Measurements from ENCODE around the gene MACROD1.
"Not testable (repeated sequence)": the region's sequence is repeated elsewhere in the genome, so short reads cannot be mapped to it uniquely, and the experiment has no call there.

The MACROD1 gene

DNA sequence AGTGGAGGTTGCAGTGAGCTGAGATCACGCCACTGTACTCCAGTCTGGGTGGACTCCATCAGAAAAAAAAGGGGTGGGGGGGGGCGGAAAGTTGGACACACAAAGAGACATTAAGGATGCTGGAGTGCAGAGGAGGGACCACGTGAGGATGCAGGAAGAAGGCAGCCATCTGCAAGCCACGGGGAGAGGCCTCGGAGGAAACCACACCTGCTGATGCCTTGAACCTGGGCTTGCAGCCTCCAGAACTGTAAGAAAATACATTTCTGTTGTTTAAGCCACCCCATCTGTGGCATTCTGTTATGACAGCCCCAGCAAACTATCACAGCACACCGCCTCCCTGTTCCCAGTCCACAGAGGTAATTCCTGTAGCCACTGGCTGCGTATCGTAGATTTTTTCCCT lies 10.8 kb upstream of the MACROD1 start:
- no peak for DNase-seq (ENCODE audit: low read depth)
- TF ChIP-seq, protein P1, sequence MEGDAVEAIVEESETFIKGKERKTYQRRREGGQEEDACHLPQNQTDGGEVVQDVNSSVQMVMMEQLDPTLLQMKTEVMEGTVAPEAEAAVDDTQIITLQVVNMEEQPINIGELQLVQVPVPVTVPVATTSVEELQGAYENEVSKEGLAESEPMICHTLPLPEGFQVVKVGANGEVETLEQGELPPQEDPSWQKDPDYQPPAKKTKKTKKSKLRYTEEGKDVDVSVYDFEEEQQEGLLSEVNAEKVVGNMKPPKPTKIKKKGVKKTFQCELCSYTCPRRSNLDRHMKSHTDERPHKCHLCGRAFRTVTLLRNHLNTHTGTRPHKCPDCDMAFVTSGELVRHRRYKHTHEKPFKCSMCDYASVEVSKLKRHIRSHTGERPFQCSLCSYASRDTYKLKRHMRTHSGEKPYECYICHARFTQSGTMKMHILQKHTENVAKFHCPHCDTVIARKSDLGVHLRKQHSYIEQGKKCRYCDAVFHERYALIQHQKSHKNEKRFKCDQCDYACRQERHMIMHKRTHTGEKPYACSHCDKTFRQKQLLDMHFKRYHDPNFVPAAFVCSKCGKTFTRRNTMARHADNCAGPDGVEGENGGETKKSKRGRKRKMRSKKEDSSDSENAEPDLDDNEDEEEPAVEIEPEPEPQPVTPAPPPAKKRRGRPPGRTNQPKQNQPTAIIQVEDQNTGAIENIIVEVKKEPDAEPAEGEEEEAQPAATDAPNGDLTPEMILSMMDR (conservative IDR thresholded peaks at IDR 0.05; ENCODE audit: low read length) = no peak
- no peak overlapping the region for H3K4me3 ChIP-seq (ENCODE audit: low read length)

DNA sequence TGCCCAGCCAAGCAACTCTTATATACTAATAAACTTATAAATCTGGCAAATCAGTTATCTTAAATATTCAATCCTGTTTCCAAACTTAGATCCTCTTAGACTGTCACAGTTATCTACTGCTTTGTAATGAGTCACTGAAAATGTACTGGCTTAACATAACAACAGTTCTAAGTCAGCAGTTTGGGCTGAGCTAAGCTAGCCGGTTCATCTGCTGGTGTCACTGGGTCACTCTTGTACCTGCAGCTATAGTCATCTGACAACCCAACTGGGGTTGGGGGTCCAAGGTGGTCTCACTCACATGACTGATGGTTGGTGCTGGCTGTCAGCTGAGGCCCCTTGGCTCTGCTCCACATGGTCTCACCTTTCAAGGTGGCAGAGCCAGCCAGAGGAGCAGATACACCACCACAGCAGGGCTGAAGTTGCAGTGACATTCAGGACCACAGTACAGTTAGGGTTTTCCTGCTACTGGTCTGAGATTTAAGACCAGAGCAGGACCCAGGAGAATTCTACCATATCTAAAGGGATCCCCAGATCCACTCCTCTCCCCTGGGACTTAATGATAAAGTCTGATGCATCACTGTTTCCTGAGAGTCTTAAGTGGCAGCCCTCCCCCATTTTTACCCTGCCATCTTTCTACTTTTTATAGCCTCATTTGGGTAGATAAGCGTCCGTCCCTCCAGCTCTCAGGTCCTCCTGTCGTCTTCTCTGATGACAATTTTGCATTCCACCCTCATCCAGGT lies 7.9 kb upstream of the MACROD1 start:
- TF ChIP-seq, protein P1 (conservative IDR thresholded peaks at IDR 0.05; ENCODE audit: low read length) = no peak
- no peak overlapping the region for H3K4me3 ChIP-seq (ENCODE audit: low read length)
- no peak for DNase-seq (ENCODE audit: low read depth)

DNA sequence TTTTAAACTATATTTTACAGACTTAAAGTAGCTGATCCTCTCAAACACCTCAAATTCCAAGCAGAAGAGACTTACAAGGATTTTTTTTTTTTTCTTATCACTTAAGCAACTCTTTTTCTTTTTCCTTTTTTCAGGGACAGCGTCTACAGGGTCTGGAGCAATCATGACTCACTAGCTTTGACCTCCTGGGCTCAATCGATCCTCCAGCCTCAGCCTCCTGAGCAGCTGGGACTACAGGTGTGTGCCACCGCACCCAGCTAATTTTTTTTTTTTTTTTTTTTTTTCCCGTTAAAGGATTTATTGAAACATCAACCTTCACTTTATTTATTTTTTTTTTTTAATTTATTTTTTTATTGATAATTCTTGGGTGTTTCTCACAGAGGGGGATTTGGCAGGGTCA lies 4.5 kb upstream of the MACROD1 start:
- TF ChIP-seq, protein P1 (conservative IDR thresholded peaks at IDR 0.05; ENCODE audit: low read length) = no peak
- no peak overlapping the region for H3K4me3 ChIP-seq (ENCODE audit: low read length)
- DNase-seq (ENCODE audit: low read depth) = no peak

DNA sequence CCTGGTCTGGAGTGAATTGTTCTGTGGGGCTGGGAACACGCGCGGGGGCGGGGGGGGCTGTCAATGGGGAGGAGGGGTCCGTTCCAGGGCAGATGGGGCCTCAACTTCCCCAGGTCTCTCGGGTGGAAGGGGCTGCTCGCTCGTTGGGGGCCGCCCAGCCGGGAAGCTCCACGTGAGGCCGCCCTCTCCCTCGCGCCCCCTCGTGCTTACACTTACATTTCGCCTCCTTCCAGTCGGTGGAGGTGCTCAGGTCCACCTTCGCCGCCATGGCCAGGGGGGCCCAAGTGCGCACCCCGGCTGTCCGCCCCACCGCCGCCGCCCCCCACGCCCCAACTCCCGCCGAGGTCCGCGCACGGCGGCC lies 452 bp downstream of the MACROD1 start:
- TF ChIP-seq, protein P1 (conservative IDR thresholded peaks at IDR 0.05; ENCODE audit: low read length) = no peak
- DNase-seq (ENCODE audit: low read depth) = no peak

DNA sequence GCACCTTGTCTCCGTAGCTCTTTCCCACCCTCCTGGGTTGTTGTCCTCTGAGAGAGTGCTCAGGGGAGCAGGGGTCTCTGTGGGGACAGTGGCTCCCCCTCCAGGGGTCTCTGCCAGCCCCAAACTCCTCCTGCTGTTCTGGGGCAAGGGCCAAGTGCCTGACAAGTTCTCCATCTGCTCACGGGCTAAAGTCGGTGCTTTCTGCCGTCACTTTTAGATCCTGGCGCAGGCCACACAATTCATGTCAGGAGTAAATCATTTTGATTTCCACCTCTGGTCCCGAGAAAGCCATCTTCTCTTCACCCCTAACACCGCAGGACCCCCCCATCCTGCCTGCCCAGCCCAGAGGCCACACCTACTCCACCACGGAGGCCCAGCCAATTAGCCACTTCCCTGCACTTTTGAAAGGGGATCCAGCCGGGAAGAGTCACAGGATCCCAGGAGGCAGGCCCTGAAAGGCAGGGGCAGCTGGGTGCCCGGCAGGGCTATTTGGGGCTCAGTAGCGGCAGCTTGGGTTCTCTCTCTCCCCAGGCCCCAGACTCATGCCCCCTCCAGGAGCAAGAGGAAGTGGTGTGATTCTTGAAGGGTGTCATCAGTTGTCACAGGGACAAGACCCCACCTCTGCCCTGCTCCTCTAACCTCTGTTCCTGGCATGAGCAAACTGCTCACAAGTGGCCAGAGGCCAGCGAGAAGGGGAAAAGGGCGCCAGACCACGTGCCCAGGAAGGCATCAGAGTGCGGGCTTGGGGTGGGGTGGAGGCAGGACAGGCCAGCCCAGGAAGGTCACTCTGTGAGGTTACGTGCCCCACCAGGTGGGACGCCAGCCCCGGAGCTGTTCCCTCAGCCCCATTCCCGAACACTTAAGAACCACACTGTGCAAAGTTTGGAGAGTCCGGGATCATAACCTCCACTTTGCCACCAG lies 1.3 kb downstream of the MACROD1 start:
- peak overlapping the region; percentile 66 for H3K4me3 ChIP-seq (ENCODE audit: low read length)
- no peak for DNase-seq (ENCODE audit: low read depth)
- TF ChIP-seq, protein P1 (conservative IDR thresholded peaks at IDR 0.05; ENCODE audit: low read length) = no peak

More for the DNA sequence above, 452 bp downstream of the MACROD1 start:
- H3K4me3 ChIP-seq (ENCODE audit: low read length) = peak overlapping the region; percentile 66

DNA sequence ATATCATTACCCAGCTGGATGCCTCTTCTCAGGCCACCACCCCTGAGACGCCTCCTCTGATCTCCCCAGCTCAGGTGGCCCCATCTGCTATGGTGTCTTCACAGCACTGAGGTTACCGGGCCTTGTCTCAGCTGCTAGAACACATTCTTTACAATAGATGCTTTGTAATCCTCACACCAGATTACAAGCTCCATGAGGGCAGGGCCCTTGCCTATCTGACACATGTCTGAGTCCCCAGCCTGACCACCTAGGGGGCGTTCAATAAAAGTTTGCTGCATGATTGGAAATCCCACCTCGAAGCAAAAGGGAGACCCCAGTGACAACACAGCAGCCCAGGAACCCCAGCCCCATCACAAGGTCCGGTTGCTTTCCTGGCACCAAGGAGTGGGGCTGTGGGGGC lies 2.0 kb downstream of the MACROD1 start:
- no peak overlapping the region for H3K4me3 ChIP-seq (ENCODE audit: low read length)
- TF ChIP-seq, protein P1 (conservative IDR thresholded peaks at IDR 0.05; ENCODE audit: low read length) = no peak
- DNase-seq (ENCODE audit: low read depth) = no peak

DNA sequence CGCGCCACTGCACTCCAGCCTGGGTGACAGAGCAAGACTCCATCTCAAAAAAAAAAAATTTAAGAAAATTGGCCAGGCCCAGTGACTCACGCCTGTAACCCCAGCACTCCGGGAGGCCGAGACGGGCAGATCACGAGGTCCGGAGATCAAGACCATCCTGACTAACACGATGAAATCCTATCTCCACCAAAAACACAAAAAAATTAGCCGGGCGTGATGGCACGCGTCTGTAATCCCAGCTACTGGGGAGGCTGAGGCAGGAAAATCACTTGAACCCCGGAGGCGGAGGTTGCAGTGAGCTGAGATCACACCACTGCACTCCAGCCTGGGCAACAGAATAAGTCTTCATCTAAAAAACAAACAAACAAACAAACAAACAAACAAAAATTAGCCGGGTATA lies 3.1 kb downstream of the MACROD1 start:
- H3K4me3 ChIP-seq (ENCODE audit: low read length); DNase-seq (ENCODE audit: low read depth): not testable (repeated sequence)
